ENCODE data around the gene TMEM200A.

DNA sequence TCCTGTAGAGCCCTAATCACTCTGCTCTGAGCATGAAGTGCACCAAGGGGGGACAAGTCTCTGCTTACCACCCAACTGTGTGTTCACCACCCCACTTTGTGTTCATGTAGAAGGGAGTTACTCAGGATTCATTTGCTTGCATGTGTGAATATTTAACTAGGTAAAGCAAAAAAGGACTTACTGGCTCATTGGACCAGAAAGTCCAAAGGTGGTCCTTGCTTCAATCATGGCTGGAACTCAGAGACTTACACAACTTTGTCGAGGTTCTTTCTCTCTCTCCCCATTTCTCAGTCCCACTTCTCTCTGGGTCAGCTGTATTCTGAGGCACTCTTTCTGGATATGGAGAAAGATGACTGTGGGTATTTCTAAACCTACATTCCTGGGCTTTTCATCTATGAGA, 4.0 kb downstream of the TMEM200A start:
- TF ChIP-seq, protein P1, sequence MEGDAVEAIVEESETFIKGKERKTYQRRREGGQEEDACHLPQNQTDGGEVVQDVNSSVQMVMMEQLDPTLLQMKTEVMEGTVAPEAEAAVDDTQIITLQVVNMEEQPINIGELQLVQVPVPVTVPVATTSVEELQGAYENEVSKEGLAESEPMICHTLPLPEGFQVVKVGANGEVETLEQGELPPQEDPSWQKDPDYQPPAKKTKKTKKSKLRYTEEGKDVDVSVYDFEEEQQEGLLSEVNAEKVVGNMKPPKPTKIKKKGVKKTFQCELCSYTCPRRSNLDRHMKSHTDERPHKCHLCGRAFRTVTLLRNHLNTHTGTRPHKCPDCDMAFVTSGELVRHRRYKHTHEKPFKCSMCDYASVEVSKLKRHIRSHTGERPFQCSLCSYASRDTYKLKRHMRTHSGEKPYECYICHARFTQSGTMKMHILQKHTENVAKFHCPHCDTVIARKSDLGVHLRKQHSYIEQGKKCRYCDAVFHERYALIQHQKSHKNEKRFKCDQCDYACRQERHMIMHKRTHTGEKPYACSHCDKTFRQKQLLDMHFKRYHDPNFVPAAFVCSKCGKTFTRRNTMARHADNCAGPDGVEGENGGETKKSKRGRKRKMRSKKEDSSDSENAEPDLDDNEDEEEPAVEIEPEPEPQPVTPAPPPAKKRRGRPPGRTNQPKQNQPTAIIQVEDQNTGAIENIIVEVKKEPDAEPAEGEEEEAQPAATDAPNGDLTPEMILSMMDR (IDR thresholded peaks at IDR 0.05): no peak
- no peak for TF ChIP-seq EZH2 (IDR thresholded peaks at IDR 0.05; ENCODE audit: borderline replicate concordance, insufficient read depth, low read depth, low read length, poor library complexity, severe bottlenecking)
